Measurements from ENCODE around the gene CBX5.

- TF ChIP-seq POLR2A (IDR thresholded peaks at IDR 0.05; ENCODE audit: low read depth, low read length) (no peak), ZNF274 (IDR thresholded peaks at IDR 0.05; ENCODE audit: insufficient read depth, insufficient read length) (no peak)
These were observed 82.9 kb downstream of the CBX5 start for GRCh38 chr12:54197010-54197409.

Data from GM12878 (cell line).